GM21786 (cell line): ENCODE results near the gene C22orf23.
"Not testable (repeated sequence)": the region's sequence is repeated elsewhere in the genome, so short reads cannot be mapped to it uniquely, and the experiment has no call there.

ENCODE experiments used
- ATAC-seq: cut with Tn5 transposase; IDR thresholded peaks from one replicate; pipeline ENCODE4 v1.9.1; 2021; ENCODE audit not compliant: unreplicated experiment

Gene C22orf23

DNA sequence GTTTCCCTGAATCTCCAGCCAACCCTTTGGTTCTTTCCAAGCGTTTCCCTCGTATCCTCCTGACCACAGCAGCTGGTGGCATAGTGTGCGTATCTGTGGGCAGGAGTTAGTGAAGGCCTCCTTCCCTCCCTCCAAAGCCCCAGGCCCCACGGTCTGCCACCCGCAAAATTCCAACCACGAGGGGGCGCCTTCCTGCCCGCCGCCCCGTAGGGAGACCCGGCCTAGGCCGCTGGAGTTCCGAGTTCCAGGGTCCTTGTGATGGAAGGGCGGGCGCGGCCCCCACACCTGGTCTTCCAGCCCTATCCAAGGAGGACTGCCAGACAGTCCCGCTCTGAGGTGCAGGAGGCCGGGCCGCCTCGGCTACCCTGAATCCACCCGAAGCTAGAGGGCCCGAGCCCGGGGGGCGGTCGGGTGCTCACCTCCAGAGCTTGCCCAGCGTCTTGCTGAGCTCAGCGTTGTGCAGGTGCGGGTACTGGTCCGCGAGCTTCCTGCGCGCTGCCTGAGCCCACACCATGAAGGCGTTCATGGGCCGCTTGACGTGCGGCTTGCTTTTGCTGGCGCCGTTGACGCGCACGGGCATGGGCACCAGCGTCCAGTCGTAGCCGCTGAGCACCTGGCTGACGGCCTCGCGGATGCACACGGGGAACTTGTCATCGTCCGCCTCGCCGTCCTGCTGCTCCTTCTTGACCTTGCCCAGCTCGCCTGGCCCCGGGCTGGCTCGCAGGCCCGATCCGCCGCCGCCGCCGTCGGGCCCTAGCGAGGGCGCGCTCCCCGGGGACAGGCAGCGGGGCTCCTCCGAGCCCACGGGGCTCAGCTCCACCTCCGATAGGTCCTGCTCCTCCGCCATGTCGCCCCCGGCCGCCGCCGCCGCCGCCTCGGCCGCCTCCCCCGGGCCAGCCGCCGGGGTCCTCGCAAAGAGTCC is 29.8 kb upstream of the C22orf23 start:
- ATAC-seq, result no peak

GRCh38 chr22:37982151-37982785 is 28.9 kb upstream of the C22orf23 start:
- ATAC-seq, result no peak

DNA sequence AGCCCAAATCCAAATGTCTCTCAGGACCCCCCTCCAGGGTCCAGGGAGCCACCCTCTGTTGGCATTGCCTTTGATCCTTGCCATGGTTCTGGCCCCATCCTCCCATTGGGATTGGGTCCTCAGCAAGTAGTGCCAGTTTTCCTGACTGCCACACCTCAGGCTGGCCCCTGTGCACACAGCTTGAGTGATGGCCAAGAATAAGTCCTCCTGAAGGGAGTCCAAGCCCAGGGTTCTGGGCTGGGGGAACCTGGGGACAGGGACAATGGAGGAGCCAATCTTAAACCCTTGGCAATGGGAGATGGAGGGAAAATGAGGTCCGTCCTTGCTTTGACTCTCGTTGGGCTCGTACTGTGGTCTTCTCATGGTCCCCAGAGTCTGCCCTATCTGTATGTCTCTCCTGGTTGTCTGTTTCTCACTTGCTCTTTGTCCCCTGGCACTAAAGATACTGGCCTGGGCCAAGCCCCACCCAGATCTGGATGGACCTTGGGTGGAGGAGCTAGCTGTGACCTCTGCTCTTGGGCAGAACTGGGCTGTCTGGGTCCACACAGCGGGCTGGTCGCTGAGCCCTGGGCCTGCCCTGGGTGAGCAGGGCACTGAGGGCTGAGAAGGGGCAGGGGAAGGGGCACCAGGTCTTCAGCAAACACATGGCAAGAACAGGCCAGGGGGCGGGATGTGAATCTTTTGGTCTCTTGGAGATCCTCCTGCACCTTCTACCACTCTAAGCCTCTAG is 28.0 kb upstream of the C22orf23 start:
- ATAC-seq, result no peak

DNA sequence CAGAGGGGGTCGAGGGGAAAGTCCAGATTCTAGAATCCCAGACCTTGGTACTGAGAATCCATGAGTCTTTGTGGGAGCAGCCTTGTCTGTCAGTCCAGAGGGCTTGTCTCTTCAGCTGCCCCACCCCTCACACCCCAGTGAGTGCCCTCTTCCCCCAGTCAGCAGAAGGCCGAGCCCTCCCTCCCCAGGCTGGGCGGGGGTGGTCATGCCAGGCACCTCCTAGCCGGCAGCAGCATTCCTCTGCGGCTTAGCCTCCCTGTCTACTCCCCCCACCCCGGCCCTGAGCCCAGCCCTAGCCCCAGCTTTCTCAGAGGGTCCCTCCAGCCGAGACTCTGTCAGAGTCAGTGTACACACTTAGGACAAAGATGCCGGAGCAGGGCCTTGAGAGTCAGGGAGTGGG is 26.4 kb upstream of the C22orf23 start:
- no peak for ATAC-seq

DNA sequence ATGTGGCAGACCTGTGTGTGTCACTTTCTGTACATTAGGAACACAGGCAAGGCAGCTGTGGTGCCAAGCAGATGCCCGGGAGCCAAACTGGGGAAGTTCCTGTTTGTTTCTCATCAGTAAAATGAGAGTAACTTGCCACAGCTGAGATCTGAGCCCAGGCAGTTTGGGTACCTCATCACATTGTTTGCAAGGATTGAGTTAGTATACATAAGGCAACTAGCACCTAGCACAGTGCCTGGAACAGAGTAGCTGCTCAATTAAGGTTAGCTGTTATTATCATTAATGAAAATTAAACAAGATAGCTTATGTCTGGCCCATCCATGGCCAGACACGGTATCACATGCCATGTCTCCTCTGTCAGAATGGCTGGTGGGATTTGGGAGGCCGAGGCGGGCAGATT is 23.1 kb upstream of the C22orf23 start:
- ATAC-seq, result no peak

GRCh38 chr22:37976022-37976421 is 22.6 kb upstream of the C22orf23 start:
- not testable (repeated sequence) for ATAC-seq

DNA sequence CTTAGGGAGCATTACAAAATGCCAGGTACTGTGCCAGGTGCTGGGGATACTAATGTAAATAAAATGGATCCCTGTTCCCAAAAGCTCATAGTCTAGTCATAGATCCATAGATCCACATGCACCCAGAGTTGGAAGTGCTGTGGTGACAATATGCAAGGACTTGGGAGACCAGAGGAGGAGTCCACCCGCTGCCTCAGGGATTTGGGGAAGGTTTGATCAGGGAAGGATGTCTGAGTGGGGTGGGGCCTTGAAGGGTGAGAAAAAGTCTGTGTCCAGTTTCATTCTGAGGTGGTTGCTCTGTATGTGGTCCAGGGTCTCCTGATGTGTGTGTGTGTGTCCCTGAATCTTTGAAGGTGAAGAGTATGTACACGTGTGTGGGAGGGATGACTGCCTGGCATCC is 21.8 kb upstream of the C22orf23 start:
- ATAC-seq, result no peak

- ATAC-seq, result no peak
Measured at GRCh38 chr22:37973271-37974170, 20.1 kb upstream of the C22orf23 start.

GRCh38 chr22:37972527-37972926 is 19.1 kb upstream of the C22orf23 start:
- ATAC-seq, result no peak

GRCh38 chr22:37971475-37972434 is 18.4 kb upstream of the C22orf23 start:
- ATAC-seq, result no peak

GRCh38 chr22:37970864-37971263 is 17.5 kb upstream of the C22orf23 start:
- no peak for ATAC-seq

GRCh38 chr22:37968452-37969251 is 15.3 kb upstream of the C22orf23 start:
- no peak for ATAC-seq

- ATAC-seq, result no peak
Measured at GRCh38 chr22:37967637-37968451, 14.4 kb upstream of the C22orf23 start.

DNA sequence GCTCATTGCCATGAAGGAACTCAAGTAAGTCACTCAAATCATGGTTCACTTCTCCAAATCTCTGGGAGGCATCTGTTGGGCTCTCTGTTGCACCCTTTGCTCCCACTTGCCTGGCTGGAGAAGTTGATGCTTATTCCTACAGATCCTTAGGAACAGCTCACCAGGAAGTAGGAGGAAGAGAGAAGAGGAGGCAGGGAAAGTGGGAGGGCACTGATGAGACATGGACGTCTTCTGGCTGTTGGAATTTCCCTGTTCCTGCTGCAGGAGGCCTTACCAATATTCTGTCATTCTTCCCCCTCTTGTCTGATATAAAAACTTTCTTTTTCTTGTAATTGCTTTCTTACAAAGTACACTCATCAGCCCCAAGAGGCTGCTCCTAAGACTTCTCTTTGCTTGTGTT is 13.7 kb upstream of the C22orf23 start:
- ATAC-seq, result no peak

DNA sequence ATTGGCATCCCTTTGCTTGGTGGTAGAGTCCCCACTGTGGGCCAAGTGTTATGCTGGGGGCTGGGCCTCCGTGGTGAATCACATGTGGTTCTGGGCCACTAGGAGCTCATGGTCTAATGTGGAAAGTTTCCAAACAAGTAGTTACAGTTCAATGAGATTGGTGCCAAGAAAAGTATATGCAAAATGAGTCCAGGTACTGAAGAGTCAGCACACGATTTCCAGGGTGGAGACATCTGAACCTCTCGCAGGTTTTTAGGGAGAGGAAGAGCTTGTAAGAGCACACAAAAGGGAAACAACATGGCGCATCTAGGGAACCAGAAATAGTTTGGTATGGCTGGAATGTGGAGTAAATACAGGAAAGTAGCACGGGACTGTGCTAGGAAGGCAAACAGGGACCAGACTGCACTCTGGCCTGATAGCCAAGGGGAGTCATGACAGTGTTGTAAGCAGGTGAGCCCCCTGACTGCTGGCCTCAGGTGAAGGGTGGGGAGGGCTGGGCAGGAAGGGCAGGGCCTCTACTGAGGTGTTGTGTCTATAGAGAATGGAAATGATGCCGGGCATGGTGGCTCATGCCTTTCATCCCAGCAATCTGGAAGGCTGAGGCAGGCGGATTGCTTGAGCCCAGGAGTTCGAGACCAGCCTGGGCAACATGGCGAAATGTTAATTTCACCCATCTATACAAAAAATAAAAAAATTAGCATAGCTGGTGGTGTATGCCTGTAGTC is 12.7 kb upstream of the C22orf23 start:
- no peak for ATAC-seq

DNA sequence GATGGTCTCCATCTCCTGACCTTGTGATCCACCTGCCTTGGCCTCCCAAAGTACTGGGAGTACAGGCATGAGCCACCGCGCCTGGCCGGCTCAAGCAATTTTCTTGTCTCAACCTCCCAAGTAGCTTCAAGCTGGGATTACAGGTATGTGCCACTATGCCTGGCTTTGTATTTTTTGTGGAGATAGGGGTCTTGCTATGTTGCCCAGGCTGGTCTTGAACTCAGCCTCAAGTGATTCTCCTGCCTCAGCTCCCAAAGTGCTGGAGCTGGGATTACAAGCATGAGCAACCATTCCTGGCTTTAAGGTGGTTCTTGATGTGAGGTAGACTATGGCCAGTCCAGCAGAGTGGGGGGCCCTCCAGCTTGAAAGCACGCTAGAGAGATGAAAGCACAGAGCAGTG is 7.7 kb upstream of the C22orf23 start:
- no peak for ATAC-seq

GRCh38 chr22:37959231-37959825 is 5.9 kb upstream of the C22orf23 start:
- no peak for ATAC-seq
